ENCODE measurements around the gene TET2.

Gene TET2

GRCh38 chr4:105140684-105141490 is 5.8 kb upstream of the TET2 start:
- DNase-seq (ENCODE audit: low read depth, low spot score): no peak

DNA sequence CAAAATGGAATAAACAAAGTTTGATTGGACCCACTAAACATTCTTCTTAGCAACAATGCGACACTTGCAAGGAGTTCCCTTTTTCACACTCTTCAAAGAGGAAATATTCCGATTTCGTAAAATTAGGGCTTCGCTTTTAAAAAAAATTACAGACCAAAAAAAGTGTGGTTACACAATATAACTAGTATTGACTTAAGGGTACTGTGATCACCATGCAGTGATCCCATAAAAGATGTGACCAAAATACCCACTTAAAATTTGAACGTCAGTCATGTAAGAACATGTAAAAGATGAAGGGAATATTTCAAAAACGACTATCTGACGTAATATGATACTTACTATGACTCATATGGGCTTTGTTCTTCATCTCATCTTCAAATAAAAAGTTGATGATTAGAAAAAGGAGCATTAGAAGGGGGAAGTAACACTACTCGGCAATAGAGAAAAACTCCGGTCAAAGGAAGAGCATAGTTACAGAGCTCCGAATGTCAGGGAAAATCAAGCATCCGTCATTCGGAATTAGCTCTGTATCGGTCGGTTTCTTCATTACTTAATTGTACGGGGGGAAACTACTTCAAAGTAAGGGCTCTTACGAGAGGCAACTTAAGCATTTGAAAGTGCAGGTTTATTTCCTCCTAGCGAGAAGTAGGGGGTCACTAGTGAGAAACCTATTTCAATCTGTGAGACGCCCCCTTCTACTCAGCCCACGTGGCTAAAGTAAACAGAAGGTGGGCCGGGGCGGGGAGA is 1.3 kb upstream of the TET2 start:
- no peak for DNase-seq (ENCODE audit: low read depth, low spot score)

DNA sequence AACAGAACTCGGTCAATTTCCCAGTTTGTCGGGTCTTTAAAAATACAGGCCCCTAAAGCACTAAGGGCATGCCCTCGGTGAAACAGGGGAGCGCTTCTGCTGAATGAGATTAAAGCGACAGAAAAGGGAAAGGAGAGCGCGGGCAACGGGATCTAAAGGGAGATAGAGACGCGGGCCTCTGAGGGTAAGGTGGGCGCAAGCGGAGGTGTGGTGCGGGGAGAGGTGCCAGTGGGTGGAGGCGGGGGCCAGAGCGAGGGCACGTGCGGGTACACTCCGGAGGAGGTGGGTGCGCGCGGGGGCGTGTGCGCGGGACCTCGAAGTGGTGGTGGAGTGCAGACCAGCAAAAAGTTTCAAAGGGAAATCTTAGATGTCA is 787 bp upstream of the TET2 start:
- DNase-seq (ENCODE audit: low read depth, low spot score): no peak

DNA sequence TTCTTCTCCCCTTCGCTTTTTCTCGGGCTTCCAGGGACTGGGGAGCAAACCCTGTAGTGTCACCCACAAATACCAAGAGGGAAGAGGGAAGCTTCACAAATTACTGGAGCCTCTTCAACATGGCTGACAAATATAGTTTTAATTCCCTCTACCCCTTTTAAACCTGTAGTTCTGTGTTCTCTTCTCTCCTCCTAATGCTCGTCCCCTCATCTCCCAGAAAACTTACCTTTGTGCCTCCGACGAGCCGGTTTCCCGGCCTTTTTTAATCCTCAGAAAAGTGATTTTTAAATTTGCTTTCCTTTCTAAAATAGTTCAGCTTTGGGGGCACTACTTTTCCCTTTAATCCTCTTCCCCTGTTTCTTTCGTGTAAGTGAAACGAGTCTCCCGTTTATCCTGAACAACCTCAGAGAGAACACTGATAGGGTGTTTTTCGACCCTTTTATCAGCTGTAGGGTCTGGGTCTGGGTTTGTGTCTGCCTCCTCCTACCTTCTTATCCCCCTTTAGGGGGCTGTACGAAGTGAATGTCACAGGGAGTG is 408 bp downstream of the TET2 start:
- DNase-seq (ENCODE audit: low read depth, low spot score): no peak

- DNase-seq (ENCODE audit: low read depth, low spot score): no peak
These were observed 981 bp downstream of the TET2 start for GRCh38 chr4:105147553-105148161.

DNA sequence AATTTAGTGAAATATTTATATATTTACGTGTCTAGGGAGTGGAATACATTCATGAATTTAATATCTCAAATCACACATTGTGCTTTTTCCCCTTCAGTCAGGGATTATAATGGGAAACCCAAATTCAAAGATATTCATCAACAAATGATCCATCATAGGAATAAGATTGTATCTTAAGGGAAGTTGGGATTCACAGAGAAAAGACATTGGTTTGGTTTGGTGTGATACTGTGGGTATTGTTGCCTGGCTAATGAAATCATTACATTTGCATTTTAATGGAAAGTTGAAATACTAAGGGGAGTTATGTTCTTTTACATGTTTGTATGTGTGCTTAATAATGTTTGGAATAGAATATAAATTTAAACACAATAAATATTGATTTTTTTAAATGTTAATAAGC is 1.7 kb downstream of the TET2 start:
- DNase-seq (ENCODE audit: low read depth, low spot score): no peak

GRCh38 chr4:105148776-105149175 is 2.1 kb downstream of the TET2 start:
- no peak for DNase-seq (ENCODE audit: low read depth, low spot score)

DNA sequence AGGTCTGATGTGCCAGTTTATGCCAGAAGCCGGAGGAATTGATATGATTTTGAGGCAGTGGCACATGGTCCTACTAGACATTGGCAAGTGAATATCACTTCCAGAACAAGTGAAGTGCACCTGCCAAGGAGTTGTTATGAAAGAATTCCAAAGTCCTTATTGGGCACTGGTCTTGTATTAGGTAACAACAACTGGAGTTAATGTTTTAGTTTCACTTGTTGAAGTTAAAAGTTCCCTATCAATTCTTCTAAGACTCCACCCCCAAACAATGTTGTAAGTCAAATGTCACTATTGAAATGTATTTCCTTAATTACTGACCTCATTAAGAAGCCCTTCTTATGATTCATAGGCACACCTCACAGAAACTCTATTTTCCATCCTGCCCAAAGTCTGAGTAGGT is 3.1 kb downstream of the TET2 start:
- no peak for DNase-seq (ENCODE audit: low read depth, low spot score)

DNA sequence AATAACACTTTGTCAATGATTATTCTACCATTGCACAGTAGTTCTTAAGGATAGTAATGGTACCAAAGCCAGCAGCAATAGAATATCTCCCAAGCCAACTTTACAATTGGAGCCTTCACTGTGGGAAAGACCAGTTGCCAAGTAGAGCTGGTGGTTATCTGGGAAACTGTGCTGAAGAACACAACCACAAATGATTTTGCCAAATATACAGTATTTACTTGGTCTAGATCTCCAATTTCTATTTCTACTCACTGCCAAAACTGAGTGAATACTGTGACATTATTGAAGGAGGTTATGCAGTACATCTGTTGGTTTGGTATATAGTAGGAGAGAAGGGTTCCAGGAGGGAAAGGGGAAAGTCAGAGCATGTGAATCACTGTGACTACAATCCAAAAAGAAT is 3.8 kb downstream of the TET2 start:
- no peak for DNase-seq (ENCODE audit: low read depth, low spot score)

DNA sequence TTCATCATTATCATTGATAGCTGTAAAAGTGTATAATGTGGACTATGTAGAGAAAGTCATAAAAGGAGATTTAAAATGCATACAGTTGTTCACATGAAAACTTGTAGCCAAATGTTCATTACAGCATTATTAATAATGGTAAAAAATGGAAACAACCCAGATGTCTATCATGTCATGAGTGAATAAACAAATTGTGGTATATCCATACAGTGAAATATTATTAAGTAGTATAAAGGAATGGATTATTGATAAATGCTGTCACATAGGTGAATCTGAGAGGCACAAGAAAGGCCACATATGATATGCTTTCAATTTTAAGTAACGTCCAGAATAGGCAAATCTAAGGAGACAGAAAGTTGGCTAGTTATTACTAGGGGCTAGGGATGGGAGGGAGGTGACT is 7.1 kb downstream of the TET2 start:
- DNase-seq (ENCODE audit: low read depth, low spot score): no peak

- no peak for DNase-seq (ENCODE audit: low read depth, low spot score)
These were observed 7.9 kb downstream of the TET2 start for GRCh38 chr4:105154576-105154975.

DNA sequence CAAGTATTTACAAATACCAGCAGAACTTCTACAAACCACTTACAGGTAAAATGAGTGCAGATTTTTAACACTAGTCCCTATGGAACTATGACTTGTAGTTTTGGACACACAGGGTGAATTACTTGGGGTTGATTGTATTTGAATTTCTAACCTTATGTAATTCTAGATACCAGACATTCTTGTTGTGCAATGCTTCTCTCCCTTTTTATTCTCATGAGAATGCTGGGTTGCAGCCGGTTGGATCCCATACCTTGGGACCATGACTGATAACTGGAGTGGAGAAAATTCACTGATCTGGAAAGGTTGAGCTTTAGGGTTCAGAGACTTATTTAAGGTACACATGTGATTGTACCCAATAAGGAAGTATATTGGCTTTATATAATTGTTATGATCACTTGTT is 8.8 kb downstream of the TET2 start:
- no peak for DNase-seq (ENCODE audit: low read depth, low spot score)

GRCh38 chr4:105158837-105159236 is 12.2 kb downstream of the TET2 start:
- DNase-seq (ENCODE audit: low read depth, low spot score): no peak

DNA sequence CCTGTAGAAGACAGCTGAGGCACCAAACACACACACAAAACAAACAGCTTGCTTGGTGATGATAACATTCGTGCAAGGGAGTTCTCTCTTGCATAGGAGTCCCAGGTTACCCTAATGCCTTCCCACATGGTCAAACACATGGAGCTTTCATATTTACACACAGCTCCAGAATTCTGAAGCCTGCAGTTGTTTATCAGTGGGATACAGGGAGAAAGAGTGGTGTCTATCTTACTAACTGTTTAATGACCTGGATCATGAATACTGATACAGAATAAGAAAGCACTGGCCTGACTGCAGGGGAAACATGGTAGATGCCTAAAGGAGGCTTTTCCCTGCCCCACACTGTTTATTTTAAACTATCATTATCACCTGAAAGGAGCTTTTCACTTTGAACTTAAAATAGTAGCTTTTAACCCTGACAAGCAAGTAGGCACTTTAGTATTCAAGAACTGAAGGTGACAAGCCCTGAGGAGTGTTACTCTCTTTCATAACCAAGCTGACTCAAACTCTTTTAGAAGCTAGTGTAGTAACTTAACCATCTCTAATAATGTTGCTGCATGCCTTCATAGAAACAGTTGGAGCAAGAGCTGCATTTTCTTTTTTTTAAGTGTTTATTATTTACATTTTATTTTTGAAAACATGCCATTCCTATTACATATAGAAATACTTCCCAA is 15.6 kb downstream of the TET2 start:
- DNase-seq (ENCODE audit: low read depth, low spot score): no peak

GRCh38 chr4:105164548-105164947 is 17.9 kb downstream of the TET2 start:
- no peak for DNase-seq (ENCODE audit: low read depth, low spot score)

GRCh38 chr4:105166066-105166465 is 19.4 kb downstream of the TET2 start:
- DNase-seq (ENCODE audit: low read depth, low spot score): no peak

DNA sequence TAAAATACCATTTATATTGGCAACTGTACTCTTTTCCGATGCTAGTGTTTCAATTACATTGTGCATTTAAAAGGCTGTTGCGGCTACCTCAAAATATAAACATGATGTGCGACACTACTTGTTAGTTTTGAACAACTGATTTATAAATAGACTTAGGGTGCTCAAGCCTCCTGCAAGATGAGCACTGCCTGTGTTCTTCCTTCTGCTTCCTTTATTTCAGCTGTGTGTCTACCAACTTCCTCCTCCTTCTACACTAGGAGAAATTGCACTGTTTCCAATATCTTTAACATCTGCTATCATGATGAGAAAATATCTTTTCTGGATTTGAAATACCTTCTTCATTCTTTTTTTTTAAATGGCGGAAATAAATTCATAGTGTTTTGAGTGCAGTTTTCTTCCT is 24.0 kb downstream of the TET2 start:
- DNase-seq (ENCODE audit: low read depth, low spot score): no peak

DNA sequence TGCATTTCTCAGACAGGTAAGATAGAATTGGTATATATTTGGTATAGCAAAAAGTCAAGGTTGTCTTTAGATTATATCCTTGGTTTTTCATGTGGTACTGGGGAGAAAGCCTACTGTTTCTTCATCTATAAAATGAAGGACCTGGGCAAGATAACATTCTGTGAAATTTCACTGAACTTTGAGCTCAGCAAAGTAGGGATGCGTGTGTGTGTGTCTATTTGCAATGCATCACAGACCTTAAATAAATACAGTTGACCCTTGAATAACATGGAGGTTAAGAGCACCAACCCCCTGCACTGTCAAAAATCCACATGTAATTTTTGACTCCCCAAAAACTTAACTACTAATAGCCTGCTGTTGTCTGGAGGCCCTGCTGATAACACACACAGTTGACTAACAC is 25.2 kb downstream of the TET2 start:
- DNase-seq (ENCODE audit: low read depth, low spot score): no peak

DNA sequence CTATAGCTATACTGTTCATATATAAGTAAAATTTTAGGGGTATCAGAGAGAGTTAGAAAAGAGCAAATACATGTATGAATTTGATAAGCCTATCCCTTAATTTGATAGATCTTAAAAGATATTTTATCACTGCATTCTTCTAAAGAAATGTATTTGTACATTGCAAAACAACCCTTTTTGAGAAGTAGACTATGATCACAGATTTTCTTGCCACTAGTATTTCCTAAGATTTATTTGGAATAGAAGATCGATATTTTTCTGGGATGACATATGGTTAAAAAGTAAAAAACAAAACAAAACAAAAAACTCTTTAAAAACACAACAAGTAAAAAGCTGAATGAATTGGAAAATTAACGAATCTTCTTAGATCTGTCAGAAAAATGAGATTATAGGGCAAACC is 27.4 kb downstream of the TET2 start:
- DNase-seq (ENCODE audit: low read depth, low spot score): no peak

DNA sequence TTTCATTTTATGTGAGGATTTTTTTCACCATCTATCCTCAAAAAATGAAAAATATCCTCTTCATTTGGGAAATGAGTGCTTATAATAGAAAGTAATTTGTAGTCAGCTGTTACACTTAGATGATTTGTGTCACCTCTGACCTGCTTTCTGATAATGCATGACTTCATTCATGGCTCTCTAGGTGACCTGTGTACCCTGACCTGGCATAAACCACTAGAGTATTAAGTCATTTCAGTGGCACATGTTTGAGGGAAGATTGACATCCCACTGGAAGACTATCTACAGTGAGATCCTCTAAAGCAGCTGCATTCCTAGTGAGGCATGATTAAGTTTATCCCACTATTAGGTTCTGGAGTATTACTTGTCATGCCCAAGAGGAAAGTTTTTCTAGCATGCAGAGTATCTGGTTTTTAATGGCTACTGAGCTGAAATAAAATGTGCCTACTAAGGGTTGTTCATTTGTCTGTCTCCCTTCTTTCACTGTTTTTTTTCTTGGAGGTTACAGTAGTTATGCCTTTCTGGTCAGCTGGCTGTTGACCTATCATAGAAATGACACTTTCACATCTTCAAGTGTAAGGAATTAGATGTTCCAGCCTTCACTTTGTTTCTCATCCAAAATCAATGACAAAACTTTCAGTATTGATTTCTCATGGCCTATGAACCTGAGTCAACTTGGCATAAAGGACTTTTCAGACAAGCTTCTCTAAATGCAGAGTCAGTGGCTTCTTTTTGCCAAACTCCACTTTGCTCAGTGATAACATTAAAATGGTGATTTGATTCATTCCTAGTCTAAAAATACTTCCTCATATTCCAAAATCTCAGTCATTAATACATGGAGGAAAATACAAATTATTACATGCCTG is 33.1 kb downstream of the TET2 start:
- DNase-seq (ENCODE audit: low read depth, low spot score): no peak

- no peak for DNase-seq (ENCODE audit: low read depth, low spot score)
These were observed 34.6 kb downstream of the TET2 start for GRCh38 chr4:105181259-105181658.
